Astrocyte (in vitro differentiated cells and primary cell): ENCODE results near the gene ZNF878.

Experiments used
- CTCF ChIP-seq: IDR thresholded peaks from 2 replicates; pipeline ENCODE4 v1.5.1; 2011; ENCODE audit warnings: low read depth, mild to moderate bottlenecking, inconsistent platforms, low read length, moderate library complexity; ENCODE audit not compliant: insufficient read depth
- EZH2 ChIP-seq: IDR thresholded peaks from 2 replicates; pipeline ENCODE4 v1.6.1; 2012; ENCODE audit warnings: mild to moderate bottlenecking, low read length, inconsistent platforms; ENCODE audit not compliant: insufficient read depth

GRCh38 chr19:12052497-12053169 is at the start of gene ZNF878:
- TF ChIP-seq CTCF (no peak), EZH2 (no peak)
